ACC112 (cell line): Measurements from ENCODE around the gene MEI1.
"Not testable (repeated sequence)": the region's sequence is repeated elsewhere in the genome, so short reads cannot be mapped to it uniquely, and the experiment has no call there.

Source experiments
- H2AFZ ChIP-seq: fragments of 200-600 bp; sonication (generic); one replicate; pipeline ENCODE4 v1.6.0; 2017; ENCODE audit warnings: antibody characterized with exemption, low read length; ENCODE audit not compliant: unreplicated experiment
- H3K27ac ChIP-seq: fragments of 200-600 bp; sonication (generic); 2 replicates; pipeline ENCODE4 v1.5.1; 2014; ENCODE audit warnings: low read depth, mild to moderate bottlenecking, antibody characterized with exemption, low read length, moderate library complexity
- H3K27me3 ChIP-seq: fragments of 200-600 bp; sonication (generic); 2 replicates; pipeline ENCODE4 v1.6.1; 2014; ENCODE audit warnings: mild to moderate bottlenecking, antibody characterized with exemption, low read length, moderate library complexity, mixed read lengths; ENCODE audit not compliant: insufficient read depth
- H3K36me3 ChIP-seq: fragments of 200-600 bp; sonication (generic); 2 replicates; pipeline ENCODE4 v1.6.1; 2016; ENCODE audit warnings: mild to moderate bottlenecking, antibody characterized with exemption, low read length, moderate library complexity, mixed read lengths; ENCODE audit not compliant: insufficient read depth
- H3K4me1 ChIP-seq: fragments of 200-600 bp; sonication (generic); one replicate; pipeline ENCODE4 v1.6.1; 2016; ENCODE audit warnings: low read length, mixed read lengths; ENCODE audit not compliant: insufficient read depth, unreplicated experiment, control insufficient read depth
- H3K4me3 ChIP-seq: fragments of 200-600 bp; sonication (generic); 2 replicates; pipeline ENCODE4 v1.5.1; 2014; ENCODE audit warnings: mild to moderate bottlenecking, low read depth, low read length
- H3K79me2 ChIP-seq: fragments of 200-600 bp; sonication (generic); one replicate; pipeline ENCODE4 v1.6.0; 2016; ENCODE audit warnings: low read length; ENCODE audit not compliant: control insufficient read depth, unreplicated experiment, insufficient read depth

Gene MEI1

DNA sequence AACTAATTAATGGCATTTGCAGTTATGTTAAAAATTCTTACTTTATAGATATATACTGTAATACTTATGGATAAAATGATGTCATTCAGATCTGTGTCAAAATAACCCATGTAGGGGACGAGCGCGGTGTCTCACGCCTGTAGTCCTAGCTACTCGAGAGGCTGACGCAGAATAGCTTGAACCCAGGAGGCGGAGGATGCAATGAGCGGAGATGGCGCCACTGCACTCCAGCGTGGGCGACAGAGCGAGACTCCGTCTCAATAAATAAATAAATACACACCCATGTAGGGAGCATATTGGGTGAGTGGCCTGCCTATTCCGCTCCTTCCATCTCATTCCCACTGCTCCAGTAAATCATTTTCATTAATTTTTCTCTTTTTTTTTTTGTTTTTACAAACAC, 17.7 kb upstream of the MEI1 start:
- Histone ChIP-seq H3K4me3 (peak overlapping the region; percentile 74), H2AFZ (no peak overlapping the region), H3K4me1 (no peaks in the 10 kb centered on the region), H3K27me3 (no peaks in the 10 kb centered on the region), H3K79me2 (peaks cover 75% of the 10 kb centered on the region), H3K36me3 (0 out of 2 replicates have a peak, but pooled peaks cover 2% of the 10 kb centered on the region), H3K27ac (peak overlapping the region; percentile 66)

DNA sequence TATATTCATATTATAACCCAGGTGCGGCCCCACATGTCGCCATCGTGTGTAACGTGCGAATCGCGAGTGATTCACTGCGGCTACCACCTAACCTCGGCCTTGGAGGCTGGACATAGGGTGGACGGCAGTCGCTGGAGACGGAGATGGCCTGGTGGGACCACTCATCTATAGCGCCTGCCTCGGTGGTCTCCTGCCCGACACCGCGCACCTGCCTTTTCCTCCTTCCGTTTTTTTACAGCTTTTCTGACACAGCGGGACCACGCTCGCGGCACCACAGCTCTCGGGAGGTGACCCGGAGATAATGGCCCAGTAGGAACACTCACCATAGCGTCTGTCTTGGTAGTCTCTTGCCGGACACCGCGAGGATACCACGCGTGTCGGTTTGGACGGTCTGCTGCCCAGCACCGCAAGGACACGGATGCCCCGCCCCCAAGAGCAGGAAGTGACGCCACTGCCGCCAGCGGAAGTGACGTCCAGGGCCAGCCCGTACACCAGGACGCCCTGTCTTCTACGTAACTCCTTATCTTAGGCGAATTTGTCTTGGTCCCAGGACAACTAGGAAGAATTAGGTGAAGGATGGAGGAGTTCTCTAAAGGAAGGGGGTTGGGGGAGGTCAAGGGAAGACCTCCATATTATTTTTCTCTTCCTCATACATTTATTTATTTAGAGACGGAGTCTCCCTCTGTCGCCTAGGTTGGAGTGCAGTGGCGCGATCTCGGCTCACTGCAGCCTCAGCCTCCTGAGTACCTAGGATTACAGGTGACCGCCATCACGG, 17.1 kb upstream of the MEI1 start:
- Histone ChIP-seq H3K79me2 (peaks cover 81% of the 10 kb centered on the region), H3K4me1 (no peaks in the 10 kb centered on the region), H3K27ac (peak overlapping the region; percentile 66), H3K27me3 (no peaks in the 10 kb centered on the region), H3K36me3 (0 out of 2 replicates have a peak, but pooled peaks cover 2% of the 10 kb centered on the region), H2AFZ (no peak overlapping the region), H3K4me3 (peak overlapping the region; percentile 74)

DNA sequence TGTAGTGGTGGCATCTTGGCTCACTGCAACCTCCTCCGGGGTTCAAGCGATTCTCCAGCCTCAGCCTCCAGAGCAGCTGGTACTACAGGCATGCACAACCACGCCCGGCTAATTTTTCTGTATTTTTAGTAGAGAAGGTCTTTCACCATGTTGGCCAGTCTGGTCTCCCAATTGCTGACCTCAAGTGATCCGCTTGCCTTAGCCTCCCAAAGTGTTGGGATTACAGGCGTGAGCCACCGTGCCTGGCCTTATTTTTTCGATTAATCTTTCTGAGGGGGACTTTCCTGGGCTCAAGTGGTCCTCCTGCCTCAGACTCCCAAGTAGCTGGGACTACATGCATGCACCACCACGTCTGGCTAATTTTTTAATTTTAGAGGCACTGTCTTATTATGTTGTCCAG, 16.3 kb upstream of the MEI1 start:
- Histone ChIP-seq H3K4me3 (peak overlapping the region; percentile 74; the same call in 1 of the 2 replicates), H3K79me2 (peaks cover 85% of the 10 kb centered on the region), H3K27ac (peak overlapping the region; percentile 66; the same call in 1 of the 2 replicates), H3K36me3 (0 out of 2 replicates have a peak, but pooled peaks cover 2% of the 10 kb centered on the region), H3K4me1 (no peaks in the 10 kb centered on the region), H2AFZ (no peak overlapping the region), H3K27me3 (no peaks in the 10 kb centered on the region)

DNA sequence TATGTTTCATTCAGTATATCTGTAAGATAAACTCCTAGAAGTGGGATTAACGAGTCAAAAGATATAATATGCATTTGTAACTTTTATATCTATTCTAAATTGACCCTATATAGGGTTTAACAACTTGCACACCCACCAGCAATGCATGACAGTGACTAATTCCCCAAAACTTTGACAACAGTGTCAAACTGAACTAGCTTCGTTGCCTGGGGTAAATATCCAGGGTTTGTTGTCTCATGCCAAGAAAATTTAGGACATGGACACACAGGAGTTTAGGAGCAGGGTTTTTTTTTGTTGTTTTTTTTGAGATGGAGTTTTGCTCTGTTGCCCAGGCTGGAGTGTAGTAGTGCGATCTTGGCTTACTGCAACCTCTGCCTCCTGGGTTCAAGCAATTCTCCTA, 15.7 kb upstream of the MEI1 start:
- H3K4me3 ChIP-seq = no peak overlapping the region
- H3K36me3 ChIP-seq = no peaks in the 10 kb centered on the region
- H3K4me1 ChIP-seq = no peaks in the 10 kb centered on the region
- no peak overlapping the region for H2AFZ ChIP-seq
- H3K27ac ChIP-seq = no peak overlapping the region
- H3K27me3 ChIP-seq = no peaks in the 10 kb centered on the region
- H3K79me2 ChIP-seq = peaks cover 85% of the 10 kb centered on the region

DNA sequence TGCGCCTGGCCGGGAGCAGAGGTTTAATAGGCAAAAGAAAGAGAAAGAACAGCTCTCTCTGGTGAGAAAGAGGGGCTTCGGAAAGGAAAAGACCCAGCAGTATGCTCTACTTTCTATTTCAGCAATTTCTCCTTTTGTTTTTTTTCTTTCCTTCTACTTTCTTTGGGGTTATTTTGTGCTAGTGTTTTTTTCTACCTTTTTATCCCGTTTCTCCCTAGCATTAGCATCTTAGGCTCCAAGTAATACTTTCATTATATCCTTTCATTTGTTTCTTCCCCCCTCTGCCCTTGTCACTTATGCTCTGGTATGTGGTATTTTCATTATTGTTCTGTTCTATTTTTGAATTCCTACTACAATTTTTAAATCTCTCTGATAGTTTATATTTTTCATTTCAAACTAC, 15.1 kb upstream of the MEI1 start:
- Histone ChIP-seq H3K79me2 (peaks cover 83% of the 10 kb centered on the region), H3K4me1 (no peaks in the 10 kb centered on the region), H3K4me3 (no peak overlapping the region), H2AFZ (no peak overlapping the region), H3K27ac (no peak overlapping the region), H3K36me3 (no peaks in the 10 kb centered on the region), H3K27me3 (no peaks in the 10 kb centered on the region)

DNA sequence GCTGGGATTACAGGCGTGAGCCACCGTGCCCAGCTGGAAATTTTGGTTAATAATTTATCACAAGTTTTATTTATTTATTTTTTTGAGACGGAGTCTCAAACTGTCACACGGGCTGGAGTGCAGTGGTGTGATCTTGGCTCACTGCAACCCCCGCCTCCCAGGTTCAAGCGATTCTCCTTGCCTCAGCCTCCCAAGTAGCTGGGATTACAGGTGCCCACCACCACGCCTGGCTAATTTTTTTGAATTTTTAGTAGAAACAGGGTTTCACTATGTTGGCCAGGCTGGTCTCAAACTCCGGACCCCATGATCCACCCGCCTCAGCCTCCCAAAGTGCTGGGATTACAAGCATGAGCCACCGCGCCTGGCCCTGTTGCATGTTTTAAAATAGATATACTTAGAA, 12.4 kb upstream of the MEI1 start:
- not testable (repeated sequence) for H3K36me3 ChIP-seq, H3K4me1 ChIP-seq, H3K27ac ChIP-seq, H3K27me3 ChIP-seq, H2AFZ ChIP-seq
- peak overlapping the region; percentile 91 for H3K4me3 ChIP-seq
- H3K79me2 ChIP-seq = peaks cover 63% of the 10 kb centered on the region

DNA sequence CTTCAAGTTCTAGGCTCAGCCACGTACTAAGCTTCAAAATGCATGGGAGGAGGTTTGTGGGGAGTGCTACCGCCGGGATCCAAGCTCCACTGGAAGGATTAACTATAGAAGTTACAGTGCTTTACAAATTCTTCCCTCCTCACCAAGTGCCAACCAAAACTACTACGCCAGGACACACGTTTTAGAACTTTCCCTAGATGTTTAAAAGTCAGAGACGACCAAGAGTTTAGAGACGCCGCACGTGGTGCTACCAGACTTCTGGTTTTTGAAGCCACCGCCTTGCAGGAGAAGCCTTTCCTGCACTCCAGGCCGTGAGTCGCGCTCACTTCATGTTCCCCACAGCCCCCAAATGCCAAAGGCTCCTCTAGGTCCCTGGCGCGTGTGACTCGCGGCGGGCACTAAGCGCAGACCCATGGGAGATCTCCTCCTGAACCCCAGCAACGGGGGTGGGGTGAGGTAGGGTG, 11.4 kb upstream of the MEI1 start:
- Histone ChIP-seq H3K4me3 (peak overlapping the region; percentile 91), H3K36me3 (no peaks in the 10 kb centered on the region), H3K4me1 (no peaks in the 10 kb centered on the region), H2AFZ (no peak overlapping the region), H3K79me2 (peaks cover 53% of the 10 kb centered on the region), H3K27ac (peak overlapping the region; percentile 89), H3K27me3 (no peaks in the 10 kb centered on the region)

DNA sequence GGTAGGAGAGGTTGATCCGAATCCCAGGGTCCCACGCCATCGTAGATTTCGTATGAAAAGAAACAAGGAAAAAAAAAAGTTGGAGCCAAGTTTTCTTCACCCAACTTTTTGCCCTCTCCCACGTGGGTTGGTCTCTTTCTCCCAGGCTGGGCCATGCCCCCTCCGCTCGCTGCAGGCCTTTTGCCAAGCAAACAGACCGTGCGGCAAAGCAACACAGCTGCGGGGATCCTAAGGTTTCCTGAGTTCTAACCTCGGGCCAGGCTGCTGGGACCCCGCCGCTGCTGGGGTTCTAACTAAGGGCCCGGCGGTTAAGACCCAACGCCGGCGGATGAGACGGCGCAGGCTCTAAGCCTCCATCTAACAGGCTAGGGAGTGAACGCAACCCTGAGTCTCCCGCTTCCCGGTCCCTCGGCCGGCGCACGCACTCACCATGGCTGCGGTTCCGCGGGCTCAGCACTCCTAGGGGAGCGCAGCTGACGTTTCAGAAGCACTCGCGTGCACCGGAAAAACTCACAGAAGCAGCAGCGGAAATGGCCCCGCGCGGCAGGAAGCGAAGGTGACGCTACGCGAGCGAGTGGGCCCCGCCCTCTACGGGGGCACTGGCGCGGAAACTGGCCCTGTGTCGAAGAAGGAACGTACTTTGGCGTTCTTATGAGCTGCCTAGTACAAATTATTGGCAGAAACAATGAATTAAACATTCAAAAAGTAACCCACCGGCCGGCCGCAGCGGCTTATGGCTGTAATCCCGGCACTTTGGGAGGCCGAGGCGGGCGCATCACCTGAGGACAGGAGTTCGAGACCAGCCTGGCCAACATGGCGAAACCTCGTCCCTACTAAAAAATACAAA, 10.7 kb upstream of the MEI1 start, which contains the start of gene SNU13:
SNU13 (minus strand) TSS at position 503 of the 847 bp plus-strand sequence; CDS start at position 432, 71 bp downstream.
- peak within 1 kb of the TSS; percentile 91 for H3K4me3 ChIP-seq
- peak within 1 kb of the TSS; percentile 89 for H3K27ac ChIP-seq
- H3K79me2 ChIP-seq = peaks cover 46% of the 10 kb centered on the region
- H3K27me3 ChIP-seq = no peaks in the 10 kb centered on the region
- H2AFZ ChIP-seq = peak within 1 kb of the TSS; percentile 95
- H3K4me1 ChIP-seq = no peaks in the 10 kb centered on the region
- no peaks in the 10 kb centered on the region for H3K36me3 ChIP-seq

DNA sequence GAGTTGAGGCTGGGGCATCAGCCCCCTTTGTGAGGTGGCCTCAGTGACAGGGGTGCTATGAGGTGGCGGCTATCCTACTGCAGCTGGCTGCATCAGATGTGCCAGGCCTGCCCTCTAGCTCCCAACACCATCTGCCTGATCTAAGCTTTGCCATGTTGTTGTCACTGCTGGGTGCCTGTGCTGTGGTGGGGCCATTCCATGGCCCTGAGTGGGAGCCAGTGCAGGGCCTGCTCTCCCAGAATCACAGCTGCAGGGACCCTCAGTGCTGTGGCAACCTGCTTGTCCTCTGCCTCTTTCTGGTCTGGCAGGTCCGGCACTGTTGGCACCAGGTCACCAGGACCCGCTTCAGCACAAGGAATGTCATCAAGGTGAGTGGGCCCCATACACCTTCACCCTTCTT, 8.8 kb upstream of the MEI1 start:
- no peak overlapping the region for H3K4me3 ChIP-seq
- H3K4me1 ChIP-seq = no peaks in the 10 kb centered on the region
- H3K79me2 ChIP-seq = peaks cover 31% of the 10 kb centered on the region
- H2AFZ ChIP-seq = no peak overlapping the region
- H3K36me3 ChIP-seq = no peaks in the 10 kb centered on the region
- no peak overlapping the region for H3K27ac ChIP-seq
- no peaks in the 10 kb centered on the region for H3K27me3 ChIP-seq

DNA sequence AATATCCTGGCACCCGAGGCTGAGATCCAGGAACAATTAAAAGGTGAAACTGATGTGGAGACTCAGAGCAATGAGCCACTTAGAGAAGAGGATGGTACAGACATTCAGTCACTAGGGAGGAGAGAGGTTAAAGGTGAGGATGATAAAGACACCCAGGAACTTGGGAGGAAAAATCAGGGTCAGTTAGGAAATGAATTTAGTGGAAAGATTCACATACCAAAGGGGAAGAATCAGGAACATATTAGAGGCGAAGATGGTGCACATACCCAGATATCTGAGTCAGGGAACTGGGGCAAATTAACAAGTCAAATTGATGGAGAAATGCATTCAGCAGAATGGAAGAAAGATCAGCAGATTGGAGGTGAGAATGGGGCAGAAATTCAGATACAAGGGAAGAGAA, 4.1 kb upstream of the MEI1 start:
- no peaks in the 10 kb centered on the region for H3K27me3 ChIP-seq
- no peak overlapping the region for H2AFZ ChIP-seq
- H3K27ac ChIP-seq = no peak overlapping the region
- H3K4me1 ChIP-seq = no peaks in the 10 kb centered on the region
- H3K4me3 ChIP-seq = no peak overlapping the region
- no peaks in the 10 kb centered on the region for H3K36me3 ChIP-seq
- no peaks in the 10 kb centered on the region for H3K79me2 ChIP-seq
